Keratinocyte (primary cell): ENCODE data around the gene GPR153.

ENCODE experiments used
- CTCF ChIP-seq, 3 experiments: IDR thresholded peaks in 1 of 3; conservative IDR thresholded peaks in 1 of 3; optimal IDR thresholded peaks in 1 of 3; 2 replicates in 2 of 3; 3 replicates in 1 of 3; pipeline versions ENCODE3 to v1.5.1; 2011; ENCODE audit warnings: low read length in 3 of 3, mild to moderate bottlenecking in 3 of 3, moderate library complexity in 2 of 3, control low read depth in 1 of 3, inconsistent platforms in 1 of 3; ENCODE audit not compliant: insufficient read depth in 2 of 3; ENCODE audit errors: extremely low read depth in 1 of 3
- EZH2 ChIP-seq: IDR thresholded peaks from one replicate; pipeline ENCODE4 v1.6.1; 2012; ENCODE audit warnings: inconsistent platforms, mild to moderate bottlenecking, low read length, moderate library complexity

GRCh38 chr1:6254691-6255090 lies 6.2 kb downstream of the GPR153 start:
- TF ChIP-seq EZH2: no peak
- TF ChIP-seq CTCF (optimal IDR thresholded peaks at IDR 0.05 in 1 of 3, IDR thresholded peaks at IDR 0.05 in 1 of 3, conservative IDR thresholded peaks at IDR 0.05 in 1 of 3; ENCODE audit: extremely low read depth in 1 of 3, insufficient read depth in 2 of 3, low read length in 3 of 3): no peak
